Subcutaneous abdominal adipose tissue (tissue), 5 donors: ENCODE data around the gene MRPL12.

Experiments
- H3K27ac ChIP-seq: one replicate; pipeline ENCODE4 v1.7.0; 2013; ENCODE audit warnings: low read depth, mild to moderate bottlenecking, inconsistent platforms, low read length, moderate library complexity
- H3K27me3 ChIP-seq, 5 donors: one replicate each; pipeline ENCODE4 v1.7.0; 2013; ENCODE audit warnings: low read length in 5 of 5, inconsistent platforms in 1 of 5; ENCODE audit not compliant: control insufficient read depth in 5 of 5, insufficient read depth in 4 of 5
- H3K36me3 ChIP-seq, 5 donors: one replicate each; pipeline ENCODE4 v1.7.0; 2013; ENCODE audit warnings: low read length in 5 of 5; ENCODE audit not compliant: control insufficient read depth in 5 of 5, insufficient read depth in 5 of 5
- H3K4me1 ChIP-seq, 5 donors: one replicate each; pipeline ENCODE4 v1.7.0; 2013; ENCODE audit warnings: low read length in 5 of 5, mild to moderate bottlenecking in 3 of 5, moderate library complexity in 1 of 5; ENCODE audit not compliant: control insufficient read depth in 5 of 5, insufficient read depth in 5 of 5
- H3K4me3 ChIP-seq, 5 donors: one replicate each; pipeline ENCODE4 v1.7.0; 2013; ENCODE audit warnings: low read length in 5 of 5, low read depth in 1 of 5
- H3K9ac ChIP-seq, 5 donors: one replicate each; pipeline ENCODE4 v1.7.0; 2013; ENCODE audit warnings: low read length in 5 of 5, mild to moderate bottlenecking in 4 of 5, moderate library complexity in 3 of 5
- H3K9me3 ChIP-seq, 5 donors: one replicate each; pipeline ENCODE4 v1.7.0; 2013; ENCODE audit warnings: low read length in 5 of 5; ENCODE audit not compliant: control insufficient read depth in 5 of 5
- donor health status: healthy.
- donor health status: healthy.
- donor health status: healthy.
- donor health status: healthy.
- donor health status: healthy.

MRPL12 gene

DNA sequence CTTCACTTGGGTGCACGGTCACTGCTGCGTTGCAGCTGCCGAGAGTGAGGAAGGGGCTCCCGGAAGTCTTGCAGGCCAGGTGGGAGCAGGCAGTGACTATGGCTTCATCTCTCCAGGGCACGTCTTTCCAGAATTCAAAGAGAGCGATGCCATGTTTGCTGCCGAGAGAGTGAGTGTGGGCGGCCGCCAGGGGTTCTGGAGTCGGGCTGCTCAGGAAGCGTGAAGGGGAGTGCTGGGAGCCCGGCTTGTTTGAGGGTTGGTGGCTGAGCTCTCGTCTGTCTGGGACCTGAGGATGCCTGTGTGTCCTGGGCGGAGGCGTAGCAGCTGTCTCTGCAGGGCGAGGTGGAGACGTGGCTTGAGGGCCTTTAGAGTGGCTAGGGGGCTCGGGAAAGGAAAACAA is 13.1 kb upstream of the MRPL12 start:
- Histone ChIP-seq H3K9ac (no peak overlapping the region), H3K36me3 (peaks cover 0 to 97% (median 92%) of the 10 kb centered on the region in 5 donors), H3K27ac (no peak overlapping the region), H3K4me3 (no peak overlapping the region), H3K9me3 (no peaks in the 10 kb centered on the region), H3K4me1 (peaks cover 7 to 12% (median 8%) of the 10 kb centered on the region in 5 donors), H3K27me3 (no peaks in the 10 kb centered on the region)

DNA sequence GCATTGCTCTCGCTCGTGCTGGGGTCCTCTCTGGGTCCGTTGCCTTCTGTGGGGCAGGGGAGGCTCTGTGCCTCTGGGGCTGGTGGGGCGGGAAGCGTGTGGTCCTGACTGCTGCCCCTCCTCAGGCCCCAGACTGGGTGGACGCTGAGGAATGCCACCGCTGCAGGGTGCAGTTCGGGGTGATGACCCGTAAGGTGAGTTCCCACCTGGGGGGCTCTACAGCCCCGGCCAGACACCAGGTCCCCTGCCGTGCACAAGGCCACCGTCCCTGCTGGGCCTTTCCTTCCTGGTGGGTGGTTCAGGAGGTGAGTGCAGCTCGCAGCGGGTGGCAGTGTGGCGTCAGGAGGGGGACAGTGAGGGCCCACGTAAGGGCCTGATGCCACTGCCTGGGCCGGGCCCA is 12.6 kb upstream of the MRPL12 start:
- Histone ChIP-seq H3K36me3 (peaks cover 0 to 100% (median 95%) of the 10 kb centered on the region in 5 donors), H3K27me3 (no peaks in the 10 kb centered on the region), H3K9ac (no peak overlapping the region), H3K4me1 (peaks cover 3 to 9% (median 5%) of the 10 kb centered on the region in 5 donors), H3K9me3 (no peaks in the 10 kb centered on the region), H3K27ac (no peak overlapping the region), H3K4me3 (no peak overlapping the region)

DNA sequence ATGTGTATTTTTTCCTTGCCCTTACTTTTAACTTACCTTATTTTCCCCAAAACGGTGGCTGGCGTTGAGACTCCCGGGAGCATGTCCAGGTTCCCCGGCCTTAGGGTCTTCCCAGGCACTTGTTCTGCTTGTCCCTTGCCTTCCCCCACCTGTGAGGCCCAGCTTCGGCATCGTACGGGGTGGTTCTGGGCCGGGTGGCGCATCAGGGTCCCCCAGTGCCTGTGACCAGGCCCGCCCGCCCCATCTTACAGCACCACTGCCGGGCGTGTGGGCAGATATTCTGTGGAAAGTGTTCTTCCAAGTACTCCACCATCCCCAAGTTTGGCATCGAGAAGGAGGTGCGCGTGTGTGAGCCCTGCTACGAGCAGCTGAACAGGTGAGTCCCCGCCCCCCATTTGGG is 12.0 kb upstream of the MRPL12 start:
- Histone ChIP-seq H3K27ac (no peak overlapping the region), H3K9me3 (no peaks in the 10 kb centered on the region), H3K27me3 (no peaks in the 10 kb centered on the region), H3K36me3 (peaks cover 0 to 100% (median 97%) of the 10 kb centered on the region in 5 donors), H3K4me1 (peaks cover 0 to 6% (median 3%) of the 10 kb centered on the region in 5 donors), H3K4me3 (no peak overlapping the region), H3K9ac (no peak overlapping the region)

DNA sequence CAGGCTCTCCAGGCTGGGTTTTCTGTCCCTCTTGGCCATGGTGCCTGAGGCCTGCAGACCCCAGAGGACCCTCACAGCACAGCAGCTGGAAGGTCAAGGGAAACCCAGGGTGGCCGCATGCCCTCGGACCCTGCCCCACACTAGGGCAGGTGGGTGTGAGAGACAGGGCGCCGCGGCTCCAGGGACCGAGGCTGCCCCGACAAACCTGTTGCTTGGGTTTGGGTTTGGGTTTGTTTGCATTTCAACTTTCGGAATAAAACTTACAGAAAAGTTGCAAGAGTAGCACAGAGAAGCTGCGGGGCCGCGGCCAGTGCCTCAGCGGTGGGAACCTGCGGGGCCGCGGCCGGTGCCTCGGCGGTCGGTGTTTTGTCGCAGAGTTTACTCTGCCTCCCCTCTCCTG is 11.6 kb upstream of the MRPL12 start:
- H3K9me3 ChIP-seq, result no peaks in the 10 kb centered on the region
- H3K4me1 ChIP-seq, result peaks cover 0 to 6% (median under 1%) of the 10 kb centered on the region in 5 donors
- H3K36me3 ChIP-seq, result peaks cover 0 to 100% (median 97%) of the 10 kb centered on the region in 5 donors
- H3K27ac ChIP-seq, result no peak overlapping the region
- H3K4me3 ChIP-seq, result no peak overlapping the region
- no peak overlapping the region for H3K9ac ChIP-seq
- H3K27me3 ChIP-seq, result no peaks in the 10 kb centered on the region

DNA sequence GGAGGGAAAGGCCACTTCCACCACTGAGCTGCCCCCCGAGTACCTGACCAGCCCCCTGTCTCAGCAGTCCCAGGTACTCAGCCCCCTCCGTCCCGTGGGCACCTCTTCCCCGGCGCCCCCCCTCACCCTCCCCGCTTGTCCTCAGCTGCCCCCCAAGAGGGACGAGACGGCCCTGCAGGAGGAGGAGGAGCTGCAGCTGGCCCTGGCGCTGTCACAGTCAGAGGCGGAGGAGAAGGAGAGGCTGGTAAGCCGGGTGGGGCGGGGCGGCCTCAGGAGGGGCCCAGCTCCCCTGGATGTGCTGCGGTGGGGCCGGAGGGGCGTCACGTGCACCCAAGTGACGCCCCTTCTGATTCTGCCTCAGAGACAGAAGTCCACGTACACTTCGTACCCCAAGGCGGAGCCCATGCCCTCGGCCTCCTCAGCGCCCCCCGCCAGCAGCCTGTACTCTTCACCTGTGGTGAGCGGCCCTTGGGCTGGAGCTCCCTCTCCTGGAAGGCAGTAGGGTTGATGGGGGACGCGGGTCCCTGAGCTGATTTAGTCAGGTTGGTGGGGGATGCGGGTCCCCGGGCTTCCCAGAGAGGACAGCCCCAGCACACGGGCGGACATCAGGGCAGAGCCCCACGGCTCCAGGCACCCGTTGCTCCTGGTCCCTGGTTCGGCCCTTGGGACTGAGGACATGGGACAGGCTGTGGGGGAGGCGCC is 9.5 kb upstream of the MRPL12 start:
- H3K4me3 ChIP-seq, result no peak overlapping the region
- no peaks in the 10 kb centered on the region for H3K9me3 ChIP-seq
- H3K4me1 ChIP-seq, result peaks cover 0 to 6% (median 0%) of the 10 kb centered on the region in 5 donors
- H3K36me3 ChIP-seq, result peaks cover 0 to 100% (median 96%) of the 10 kb centered on the region in 5 donors
- no peak overlapping the region for H3K27ac ChIP-seq
- H3K9ac ChIP-seq, result no peak overlapping the region
- H3K27me3 ChIP-seq, result no peaks in the 10 kb centered on the region

DNA sequence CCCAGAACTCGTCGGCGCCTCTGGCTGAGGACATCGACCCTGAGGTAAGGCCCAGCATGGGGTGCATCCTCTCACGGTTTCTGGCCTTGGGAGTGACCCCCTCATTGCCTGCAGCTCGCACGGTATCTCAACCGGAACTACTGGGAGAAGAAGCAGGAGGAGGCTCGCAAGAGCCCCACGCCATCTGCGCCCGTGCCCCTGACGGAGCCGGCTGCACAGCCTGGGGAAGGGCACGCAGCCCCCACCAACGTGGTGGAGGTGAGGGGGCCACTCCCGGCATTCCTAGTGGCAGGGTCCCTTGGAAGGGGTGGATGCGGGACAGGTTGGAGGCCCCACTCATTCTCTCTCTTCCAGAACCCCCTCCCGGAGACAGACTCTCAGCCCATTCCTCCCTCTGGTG is 8.4 kb upstream of the MRPL12 start:
- H3K27ac ChIP-seq, result no peak overlapping the region
- no peak overlapping the region for H3K4me3 ChIP-seq
- no peaks in the 10 kb centered on the region for H3K9me3 ChIP-seq
- no peaks in the 10 kb centered on the region for H3K27me3 ChIP-seq
- peaks cover 0 to 94% (median 92%) of the 10 kb centered on the region in 5 donors for H3K36me3 ChIP-seq
- peaks cover 0 to 6% (median 0%) of the 10 kb centered on the region in 5 donors for H3K4me1 ChIP-seq
- no peak overlapping the region for H3K9ac ChIP-seq

DNA sequence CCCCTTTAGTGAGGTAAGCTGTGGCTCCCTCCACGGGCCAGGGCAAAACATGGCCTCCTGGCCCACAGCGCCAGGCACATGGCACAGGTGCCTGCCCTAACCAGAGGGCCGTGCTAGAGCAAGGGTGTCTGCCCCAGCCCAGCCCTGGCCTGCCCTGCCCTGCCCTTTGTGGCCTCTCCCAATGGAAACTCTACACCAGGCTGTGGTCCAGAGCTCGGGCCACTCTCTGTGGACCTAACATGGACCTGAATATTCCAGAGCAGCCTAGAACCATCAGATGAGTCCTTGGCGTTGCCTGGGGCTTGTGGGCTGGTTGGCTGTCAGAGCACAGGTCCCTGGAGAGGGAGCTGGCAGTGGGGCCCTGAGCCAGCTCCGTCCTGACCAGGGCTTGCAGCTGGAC is 8.0 kb upstream of the MRPL12 start:
- Histone ChIP-seq H3K9me3 (no peaks in the 10 kb centered on the region), H3K4me3 (no peak overlapping the region), H3K27ac (no peak overlapping the region), H3K36me3 (peaks cover 0 to 90% (median 88%) of the 10 kb centered on the region in 5 donors), H3K9ac (no peak overlapping the region), H3K27me3 (no peaks in the 10 kb centered on the region), H3K4me1 (peaks cover 0 to 6% (median 0%) of the 10 kb centered on the region in 5 donors)

DNA sequence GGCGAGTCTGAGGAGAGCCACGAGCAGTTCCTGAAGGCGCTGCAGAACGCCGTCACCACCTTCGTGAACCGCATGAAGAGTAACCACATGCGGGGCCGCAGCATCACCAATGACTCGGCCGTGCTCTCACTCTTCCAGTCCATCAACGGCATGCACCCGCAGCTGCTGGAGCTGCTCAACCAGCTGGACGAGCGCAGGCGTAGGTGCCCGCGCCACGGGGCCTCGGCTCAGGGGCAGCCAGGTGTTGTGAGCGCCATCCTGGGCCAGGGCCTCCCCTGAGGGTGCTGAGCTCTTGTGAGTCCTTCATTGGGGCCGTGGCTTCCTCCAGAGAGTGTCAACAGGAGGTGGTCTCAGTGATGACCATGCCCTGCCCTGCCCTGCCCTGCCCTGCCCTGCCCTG is 7.4 kb upstream of the MRPL12 start:
- Histone ChIP-seq H3K27me3 (no peaks in the 10 kb centered on the region), H3K36me3 (peaks cover 0 to 90% (median 85%) of the 10 kb centered on the region in 5 donors), H3K4me1 (peaks cover 0 to 8% (median 2%) of the 10 kb centered on the region in 5 donors), H3K9me3 (no peaks in the 10 kb centered on the region), H3K9ac (no peak overlapping the region), H3K4me3 (no peak overlapping the region), H3K27ac (no peak overlapping the region)

DNA sequence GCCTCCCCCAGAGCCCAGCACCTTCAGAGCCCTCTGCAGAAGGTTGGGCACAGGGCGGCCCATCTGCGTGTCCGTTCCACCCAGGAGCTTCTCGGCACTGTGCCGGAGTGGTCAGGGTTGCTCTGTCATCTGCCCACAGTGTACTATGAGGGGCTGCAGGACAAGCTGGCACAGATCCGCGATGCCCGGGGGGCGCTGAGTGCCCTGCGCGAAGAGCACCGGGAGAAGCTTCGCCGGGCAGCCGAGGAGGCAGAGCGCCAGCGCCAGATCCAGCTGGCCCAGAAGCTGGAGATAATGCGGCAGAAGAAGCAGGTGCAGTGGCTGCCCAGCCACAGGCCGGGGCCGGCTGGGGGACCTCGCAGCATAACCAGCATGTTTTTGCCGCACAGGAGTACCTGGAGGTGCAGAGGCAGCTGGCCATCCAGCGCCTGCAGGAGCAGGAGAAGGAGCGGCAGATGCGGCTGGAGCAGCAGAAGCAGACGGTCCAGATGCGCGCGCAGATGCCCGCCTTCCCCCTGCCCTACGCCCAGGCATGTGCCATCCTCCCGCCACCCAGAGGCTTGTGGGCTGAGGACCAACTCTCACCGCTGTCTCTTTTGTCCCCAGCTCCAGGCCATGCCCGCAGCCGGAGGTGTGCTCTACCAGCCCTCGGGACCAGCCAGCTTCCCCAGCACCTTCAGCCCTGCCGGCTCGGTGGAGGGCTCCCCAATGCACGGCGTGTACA is 6.8 kb upstream of the MRPL12 start:
- H3K4me1 ChIP-seq, result peaks cover 0 to 13% (median 8%) of the 10 kb centered on the region in 5 donors
- H3K9me3 ChIP-seq, result no peaks in the 10 kb centered on the region
- no peak overlapping the region for H3K27ac ChIP-seq
- H3K27me3 ChIP-seq, result no peaks in the 10 kb centered on the region
- H3K36me3 ChIP-seq, result peaks cover 0 to 90% (median 86%) of the 10 kb centered on the region in 5 donors
- no peak overlapping the region for H3K4me3 ChIP-seq
- H3K9ac ChIP-seq, result no peak overlapping the region
